HG03064 (cell line): ENCODE measurements around the gene FYB1.

ENCODE experiments used
- ATAC-seq: cut with Tn5 transposase; IDR thresholded peaks from one replicate; pipeline ENCODE4 v1.9.1; 2021; ENCODE audit warnings: low read depth; ENCODE audit not compliant: unreplicated experiment

FYB1 gene

GRCh38 chr5:39164529-39165402 is 54.6 kb downstream of the FYB1 start:
- peak; percentile 78 for ATAC-seq

GRCh38 chr5:39164016-39164415 is 55.3 kb downstream of the FYB1 start:
- no peak for ATAC-seq

- ATAC-seq = no peak
These were observed 57.8 kb downstream of the FYB1 start for GRCh38 chr5:39161578-39161977.

DNA sequence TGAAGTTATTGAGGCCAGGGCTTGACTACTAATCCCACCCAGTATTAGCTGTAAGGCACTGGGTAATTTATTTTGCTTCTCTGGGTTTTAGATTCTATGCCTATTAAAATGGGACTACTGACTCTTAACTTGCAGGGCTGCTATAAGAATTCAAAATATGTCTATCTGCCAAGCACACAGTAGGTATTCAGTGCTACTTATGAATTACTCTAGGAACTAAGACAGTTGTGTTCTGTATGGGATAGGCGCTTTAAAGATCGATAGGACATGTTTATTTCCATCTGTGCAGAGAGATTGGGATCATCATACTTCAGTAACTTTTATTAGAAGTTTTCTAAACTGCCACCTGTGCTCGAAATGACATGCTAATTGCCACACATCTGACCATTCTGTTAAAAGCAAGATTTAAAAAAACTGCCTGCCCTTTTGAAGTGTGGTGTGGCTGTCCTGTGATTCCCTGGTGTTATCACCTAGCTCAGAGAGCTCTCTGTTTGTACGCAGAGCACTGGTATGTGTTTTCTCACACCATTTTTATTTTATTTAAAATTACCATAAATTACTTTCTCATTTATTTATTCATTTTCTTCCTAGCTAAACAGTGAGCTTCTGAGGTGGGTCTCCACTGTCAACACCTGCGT is 58.7 kb downstream of the FYB1 start:
- ATAC-seq = no peak

DNA sequence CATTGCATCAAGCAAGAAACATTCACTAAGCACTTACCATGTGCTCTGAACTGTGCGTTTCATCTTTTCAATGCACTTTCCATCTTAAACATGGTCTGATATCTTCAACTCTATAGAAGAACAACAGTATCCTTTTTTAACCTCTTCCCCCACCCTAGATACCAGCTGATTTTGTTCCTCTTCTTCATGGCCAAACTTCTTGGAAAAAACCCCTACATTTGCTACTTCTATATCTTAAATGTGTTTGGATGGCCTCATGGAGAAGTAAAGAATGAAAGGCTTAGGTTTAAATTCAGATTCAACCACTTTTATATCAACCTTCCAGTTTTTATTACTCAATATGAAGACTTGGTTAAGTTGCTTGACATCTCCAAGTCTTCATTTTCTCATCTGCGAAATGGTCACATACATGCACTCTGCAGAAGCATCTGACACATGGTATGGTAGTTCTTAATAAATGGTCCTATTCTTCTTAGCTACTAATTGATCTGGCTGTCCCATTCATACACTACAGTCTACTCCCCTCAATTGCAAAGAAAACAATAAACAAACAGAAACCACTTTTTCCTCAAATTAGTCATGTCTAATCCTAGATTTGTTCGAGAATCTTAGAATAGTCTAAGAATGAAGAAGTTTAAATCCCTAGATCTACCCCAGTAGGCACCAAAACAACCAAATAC is 59.4 kb downstream of the FYB1 start:
- no peak for ATAC-seq

GRCh38 chr5:39158786-39159185 is 60.6 kb downstream of the FYB1 start:
- ATAC-seq = no peak

DNA sequence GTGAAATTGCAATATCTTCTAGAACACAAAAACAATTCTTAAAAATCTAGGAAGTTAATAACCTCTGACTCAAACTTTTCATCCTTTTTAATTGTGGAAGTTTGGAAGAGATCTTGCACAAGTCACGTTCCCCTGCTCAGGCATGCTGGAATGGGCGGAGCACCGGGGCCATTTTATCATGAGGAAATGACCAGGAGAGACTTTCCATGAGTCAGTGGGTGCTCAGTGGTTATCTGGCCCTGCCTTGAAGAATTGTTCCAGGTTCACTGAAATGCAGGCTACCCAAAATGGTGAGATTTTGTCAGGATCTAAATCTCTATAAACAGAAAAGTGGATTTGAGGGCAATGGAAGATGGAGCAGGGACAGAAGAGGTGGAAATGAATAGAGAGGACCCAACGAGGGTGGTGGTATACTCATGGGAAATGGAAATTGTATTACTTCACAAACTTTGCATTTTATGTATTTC is 61.2 kb downstream of the FYB1 start:
- no peak for ATAC-seq

DNA sequence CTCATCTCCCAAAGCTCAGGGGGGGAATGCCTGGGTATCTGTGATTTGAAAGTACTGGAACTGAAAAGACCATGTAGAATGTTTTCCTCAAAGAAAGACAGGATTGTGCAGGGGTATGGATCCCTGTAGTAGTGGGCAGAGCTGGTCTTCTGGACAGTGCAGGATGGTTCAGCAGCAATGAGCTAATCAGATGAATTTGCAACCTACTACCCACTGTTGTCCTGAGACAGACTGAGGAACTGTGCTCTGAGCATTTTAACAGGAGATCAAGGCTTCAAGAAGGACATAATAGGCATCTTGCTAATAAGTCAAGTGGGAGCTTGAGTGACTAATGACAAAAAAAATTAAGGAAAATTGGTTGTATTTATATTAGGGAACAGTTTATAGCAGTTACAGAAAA is 61.7 kb downstream of the FYB1 start:
- ATAC-seq = no peak

- no peak for ATAC-seq
These were observed 63.3 kb downstream of the FYB1 start for GRCh38 chr5:39156082-39156481.

GRCh38 chr5:39151745-39152144 is 67.6 kb downstream of the FYB1 start:
- no peak for ATAC-seq

DNA sequence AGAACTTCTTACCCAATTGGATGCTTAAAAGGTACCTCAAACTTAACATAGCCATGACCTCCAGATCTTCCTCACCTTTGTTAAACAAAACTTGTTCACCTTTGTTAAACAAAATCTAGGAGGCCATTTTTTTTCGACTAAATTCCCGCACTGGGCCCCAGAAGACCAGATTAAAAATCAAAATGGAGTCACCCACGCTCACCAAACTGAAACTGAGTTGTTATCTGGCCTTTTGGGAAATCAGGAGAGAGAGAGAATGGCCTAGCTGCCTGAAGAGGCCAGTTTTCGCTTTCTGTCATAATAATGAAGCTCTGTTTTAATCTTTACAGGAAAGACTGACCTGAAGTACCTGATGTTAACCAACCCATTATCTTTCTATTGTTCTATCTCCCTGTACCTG is 69.4 kb downstream of the FYB1 start:
- ATAC-seq = no peak

GRCh38 chr5:39148983-39149534 is 70.3 kb downstream of the FYB1 start:
- no peak for ATAC-seq

DNA sequence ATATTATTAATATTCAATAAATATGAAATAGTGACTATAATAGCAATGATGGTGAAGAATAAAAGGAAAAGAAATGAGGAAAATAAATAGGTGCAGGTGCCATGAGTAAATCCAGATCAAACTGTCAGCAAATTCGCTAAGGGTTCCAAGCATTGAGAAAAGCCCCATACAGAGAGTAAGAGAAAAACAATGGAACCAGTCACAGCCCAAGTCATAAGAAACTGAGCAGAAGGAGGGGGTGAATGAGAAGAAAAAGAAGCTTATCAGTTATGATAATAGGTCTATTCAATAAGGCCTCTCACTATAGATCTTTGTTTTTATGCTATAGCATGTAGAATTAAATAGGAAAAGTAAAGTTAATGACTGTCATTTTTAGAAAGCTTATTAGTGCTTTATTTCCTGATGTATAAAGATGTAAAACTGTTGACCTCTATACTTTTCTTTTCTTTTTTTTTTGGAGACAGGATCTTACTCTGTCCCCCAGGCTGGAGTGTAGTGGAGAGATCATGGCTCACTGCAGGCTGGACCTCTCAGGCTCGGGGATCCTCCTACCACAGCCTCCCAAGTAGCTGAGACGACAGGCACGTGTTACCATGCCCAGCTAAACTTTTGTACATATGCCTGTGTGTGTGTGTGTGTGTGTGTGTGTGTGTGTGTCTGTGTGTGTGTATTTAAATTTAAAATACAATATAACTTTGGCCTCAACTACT is 72.4 kb downstream of the FYB1 start:
- ATAC-seq = no peak

DNA sequence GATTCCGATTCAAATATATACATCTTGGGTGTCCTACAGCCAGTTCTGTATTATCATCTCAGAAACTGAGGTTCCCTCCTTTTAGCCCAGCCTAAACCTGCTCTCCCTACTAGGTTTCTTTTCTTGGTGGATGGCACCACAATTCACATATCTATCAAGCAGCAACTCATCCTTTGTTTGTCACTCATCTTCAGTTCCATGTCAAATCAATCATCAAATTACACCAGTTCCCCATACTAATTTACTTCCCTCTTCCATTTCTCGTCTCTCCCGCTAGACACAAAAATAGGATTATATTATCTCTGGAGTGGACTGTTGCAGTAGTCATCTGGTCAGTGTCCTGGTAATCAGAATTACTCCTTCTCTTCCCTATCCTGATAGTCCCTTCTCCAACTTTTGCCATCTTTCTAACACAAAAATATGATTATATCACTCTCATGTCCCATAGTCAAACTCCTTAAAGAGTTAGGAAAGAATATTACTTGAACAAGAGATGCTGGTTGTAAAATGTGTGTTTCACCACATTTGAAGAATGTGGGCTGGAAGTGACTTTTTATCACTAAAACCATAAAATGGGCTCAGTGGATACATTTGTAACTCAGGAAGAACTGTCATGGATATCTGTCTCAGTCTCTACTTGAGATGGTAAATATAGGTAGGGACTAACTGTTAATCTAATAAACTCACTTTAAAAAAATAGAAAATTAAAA is 76.1 kb downstream of the FYB1 start:
- ATAC-seq = no peak

DNA sequence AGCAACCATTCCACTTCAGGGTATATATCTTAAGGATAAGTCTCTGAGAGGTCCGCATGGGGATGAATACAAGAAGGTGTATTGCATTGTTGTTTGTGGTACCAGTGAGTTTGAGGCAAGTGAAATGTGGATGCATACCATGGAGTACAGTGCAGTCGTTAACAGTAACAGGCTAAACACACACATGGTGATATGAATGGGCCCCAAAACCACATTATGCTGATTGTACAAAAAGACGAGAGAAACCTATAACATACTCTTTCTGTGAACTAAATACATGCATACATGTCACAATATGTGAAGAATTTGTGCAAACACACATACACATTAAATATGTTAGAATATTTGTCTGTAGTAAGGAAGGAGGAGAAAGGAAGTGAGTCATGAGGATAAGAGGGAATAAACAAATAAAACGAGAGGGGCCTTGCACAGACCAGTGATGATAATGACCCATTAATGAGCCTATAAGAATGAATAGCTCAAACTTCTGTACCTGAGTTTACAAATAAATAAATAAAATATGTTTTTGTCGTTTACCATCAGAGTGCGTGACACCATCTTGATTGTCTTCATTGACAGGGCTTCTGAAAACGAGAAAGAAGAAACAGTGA is 78.7 kb downstream of the FYB1 start:
- no peak for ATAC-seq

DNA sequence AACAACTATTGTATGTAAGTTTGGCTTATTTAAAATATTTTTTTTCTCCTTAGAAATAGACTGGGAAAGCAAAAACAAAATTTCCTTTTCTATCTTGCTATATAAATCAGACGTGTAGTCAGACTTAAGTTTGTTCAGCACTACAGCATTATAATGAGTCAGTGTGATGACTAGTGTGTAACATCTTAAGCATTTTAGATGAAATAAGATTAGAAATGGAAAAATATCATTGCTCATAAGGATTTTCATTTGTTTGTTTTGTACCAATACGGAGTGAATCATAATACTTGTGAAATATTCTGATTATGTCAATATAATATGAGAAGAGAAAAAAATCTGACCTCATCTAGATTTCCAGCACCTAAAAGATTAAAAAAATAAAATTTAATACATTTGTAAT is 80.5 kb downstream of the FYB1 start:
- ATAC-seq = no peak

- no peak for ATAC-seq
These were observed 81.4 kb downstream of the FYB1 start for GRCh38 chr5:39137819-39138451.

DNA sequence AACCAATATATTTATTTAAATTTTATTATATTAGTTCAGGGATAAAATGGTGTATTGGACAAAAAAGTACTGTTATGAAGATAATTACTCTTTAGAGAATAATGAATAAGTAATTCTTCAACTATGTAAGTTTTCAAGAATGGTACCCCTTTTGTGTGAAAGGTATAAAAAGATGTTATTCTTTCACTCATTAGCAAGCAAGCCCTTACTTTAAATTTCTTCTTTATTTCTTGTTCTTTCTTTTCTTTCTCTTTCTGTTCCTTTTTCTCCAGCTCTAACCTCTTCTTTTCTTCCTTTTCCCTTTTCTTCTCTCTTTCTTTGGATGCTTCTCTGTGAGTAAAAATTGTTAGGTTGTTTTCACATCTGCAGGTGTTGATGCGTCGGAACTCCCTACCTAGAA is 82.0 kb downstream of the FYB1 start:
- ATAC-seq = no peak

DNA sequence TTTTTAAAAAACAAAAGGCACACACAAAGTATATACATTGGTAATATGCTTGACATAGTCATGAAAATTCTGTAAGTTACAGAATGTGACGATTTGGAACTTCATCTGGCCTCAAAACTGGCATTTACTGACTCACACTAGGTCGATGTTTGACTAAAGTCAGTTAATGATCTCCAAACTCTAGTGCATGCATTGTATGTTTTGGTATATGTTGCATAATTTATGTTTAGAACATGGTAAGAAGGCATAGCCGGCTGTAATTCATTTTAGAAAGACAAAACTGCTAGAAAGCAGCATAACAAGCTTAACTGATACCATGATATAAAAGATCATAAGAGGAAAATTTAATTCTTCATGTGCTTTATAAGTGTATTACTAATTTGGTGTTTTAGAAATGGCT is 86.6 kb downstream of the FYB1 start:
- no peak for ATAC-seq
